GM19372 (cell line): ENCODE measurements around the gene TIMP2.
"Not testable (repeated sequence)": the region's sequence is repeated elsewhere in the genome, so short reads cannot be mapped to it uniquely, and the experiment has no call there.

Experiments used
- ATAC-seq: cut with Tn5 transposase; IDR thresholded peaks from one replicate; pipeline ENCODE4 v1.9.1; 2021; ENCODE audit warnings: mild to moderate bottlenecking, low read depth, moderate library complexity; ENCODE audit not compliant: unreplicated experiment

Gene TIMP2

DNA sequence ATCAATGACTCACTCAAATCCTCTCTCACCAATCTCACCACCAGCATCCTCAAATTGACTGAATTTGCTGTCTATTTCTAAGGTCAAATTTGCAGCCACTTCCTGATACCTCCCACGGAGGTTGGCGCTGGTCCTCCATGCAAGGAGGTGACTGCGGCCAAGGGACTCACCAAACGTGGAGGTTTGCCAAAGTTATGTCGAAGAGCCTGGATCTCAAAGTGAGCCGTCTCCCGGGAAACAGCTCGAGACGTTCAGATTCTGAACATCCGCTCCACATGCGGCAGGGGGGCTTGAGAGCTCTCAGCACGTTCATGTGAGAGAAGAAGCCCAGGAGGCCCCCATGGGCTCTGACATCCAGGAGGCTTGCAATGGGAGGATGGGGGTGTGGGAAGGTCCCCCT lies 31.9 kb upstream of the TIMP2 start:
- ATAC-seq, result no peak

DNA sequence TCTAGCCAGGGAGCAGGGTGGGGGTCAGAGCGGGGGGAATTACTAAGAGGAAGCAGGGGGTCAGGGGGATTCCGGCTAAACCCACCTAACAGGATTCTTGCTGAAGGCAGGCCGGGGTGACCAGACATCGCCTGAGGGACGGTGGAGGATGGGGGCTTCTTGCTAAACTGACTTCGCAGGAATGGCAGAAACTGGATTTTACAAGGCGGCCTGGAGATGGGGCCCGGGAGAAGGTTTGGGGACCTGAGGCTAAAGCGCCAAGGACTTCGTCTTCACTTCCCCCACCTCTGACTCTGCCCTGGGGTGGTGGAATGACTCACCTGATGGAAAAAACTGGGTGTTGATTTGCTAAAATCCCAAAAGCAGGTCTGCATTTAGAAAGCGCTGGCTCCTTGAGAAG lies 31.1 kb upstream of the TIMP2 start:
- no peak for ATAC-seq

DNA sequence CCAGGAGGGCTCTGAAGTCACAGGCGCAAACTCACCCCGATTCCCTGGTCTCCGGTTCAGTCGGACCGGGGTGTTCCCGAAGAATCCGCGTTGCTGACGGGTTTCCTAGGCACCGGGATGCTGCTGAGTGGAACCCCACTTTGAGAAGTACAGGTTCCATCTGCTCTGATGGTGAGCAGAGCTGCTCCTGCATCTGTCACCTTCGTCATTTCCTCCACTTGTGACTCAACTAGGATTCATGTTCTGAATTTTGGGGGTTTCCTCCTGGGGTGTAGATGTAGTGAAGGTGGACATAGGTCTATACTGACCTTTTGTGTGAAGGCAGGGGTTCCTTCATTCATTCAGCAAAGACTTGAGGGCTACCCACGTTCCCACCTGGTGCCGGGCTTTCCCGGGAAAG lies 29.5 kb upstream of the TIMP2 start:
- no peak for ATAC-seq

GRCh38 chr17:78953356-78954350 lies 28.5 kb upstream of the TIMP2 start:
- ATAC-seq, result no peak

GRCh38 chr17:78952706-78953105 lies 27.5 kb upstream of the TIMP2 start:
- ATAC-seq, result no peak

- ATAC-seq, result no peak
Observed at GRCh38 chr17:78951967-78952551, 26.9 kb upstream of the TIMP2 start.

DNA sequence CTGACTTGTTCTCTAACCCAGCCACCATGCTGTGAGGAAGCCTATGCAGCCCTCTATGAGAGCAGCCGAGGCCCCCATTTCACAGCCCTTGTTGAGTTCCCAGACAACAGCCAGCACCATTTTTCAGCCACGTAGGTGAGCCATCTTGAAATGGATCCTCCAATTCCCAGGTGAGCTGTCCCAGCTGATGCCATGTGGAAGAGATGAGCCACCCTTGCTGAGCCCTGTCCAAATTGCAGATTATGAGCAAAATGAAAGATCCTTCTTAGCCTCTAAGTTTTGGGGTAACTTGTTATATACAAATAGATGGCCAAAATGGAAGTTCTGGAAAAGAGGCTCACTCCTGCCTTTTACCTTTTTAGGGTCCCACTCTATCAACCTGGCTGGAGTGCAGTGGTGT lies 25.7 kb upstream of the TIMP2 start:
- ATAC-seq, result no peak

DNA sequence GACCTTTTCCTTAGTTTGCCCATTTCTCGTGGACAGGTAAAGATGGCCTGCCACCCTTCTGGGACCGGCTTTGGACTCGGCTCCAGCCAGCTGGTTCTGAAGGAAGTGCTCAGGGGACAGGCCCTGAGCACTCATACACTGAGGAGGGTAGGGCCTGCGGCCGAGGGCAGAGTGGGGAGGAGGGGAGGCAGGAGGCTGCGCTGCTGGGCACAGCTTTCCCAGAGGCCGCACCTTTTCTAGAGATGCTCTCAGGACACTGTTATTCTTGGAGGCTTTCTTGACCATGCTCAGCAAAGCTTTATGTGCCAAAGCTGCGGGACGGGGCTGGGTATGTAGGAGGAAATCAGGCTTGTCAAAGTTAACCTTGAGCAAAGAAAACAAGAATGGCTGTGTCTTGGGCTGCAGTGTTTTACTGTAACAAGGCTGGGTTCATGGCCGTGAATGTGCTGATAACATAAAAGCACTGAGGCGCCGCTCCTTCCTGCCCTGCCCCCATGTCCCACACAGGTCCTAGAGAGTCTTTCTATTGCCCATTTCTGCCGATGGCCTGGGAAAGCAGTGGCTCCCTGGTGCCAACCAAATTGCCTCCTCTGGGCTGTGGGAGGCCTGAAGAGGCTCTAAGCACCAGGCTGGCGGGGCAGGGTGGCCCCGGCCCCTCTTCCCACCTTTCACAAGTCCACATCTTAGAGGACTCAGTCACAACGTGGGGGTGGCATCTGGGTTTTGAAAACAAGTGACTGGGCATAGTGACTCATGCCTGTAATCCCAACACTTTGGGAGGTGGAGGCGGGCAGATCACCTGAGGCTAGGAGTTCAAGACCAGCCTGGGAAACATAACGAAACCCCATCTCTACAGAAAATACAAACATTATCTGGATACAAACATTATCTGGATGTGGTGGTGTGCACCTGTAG lies 22.3 kb upstream of the TIMP2 start:
- ATAC-seq, result no peak

GRCh38 chr17:78946631-78947030 lies 21.4 kb upstream of the TIMP2 start:
- ATAC-seq, result no peak

DNA sequence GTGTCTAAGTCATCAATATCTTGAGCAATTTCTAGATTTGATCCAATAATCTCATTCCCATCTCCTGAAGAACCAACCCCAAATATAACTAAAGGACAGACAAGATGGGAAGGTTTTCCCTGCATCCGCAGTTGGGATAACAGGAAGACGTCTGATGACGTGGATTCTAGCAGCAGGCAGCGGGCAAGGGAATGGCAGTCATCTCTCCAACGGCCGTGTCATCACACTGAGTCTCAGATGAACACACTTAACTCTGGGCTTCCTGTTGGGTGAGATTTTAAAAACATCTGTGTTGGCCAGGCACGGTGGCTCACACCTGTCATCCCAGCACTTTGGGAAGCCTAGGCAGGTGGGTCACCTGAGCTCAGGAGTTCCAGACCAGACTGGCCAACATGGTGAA lies 20.9 kb upstream of the TIMP2 start:
- no peak for ATAC-seq

- ATAC-seq, result not testable (repeated sequence)
Observed at GRCh38 chr17:78945455-78945854, 20.3 kb upstream of the TIMP2 start.

- ATAC-seq, result no peak
Observed at GRCh38 chr17:78944956-78945355, 19.8 kb upstream of the TIMP2 start.

GRCh38 chr17:78944026-78944425 lies 18.8 kb upstream of the TIMP2 start:
- no peak for ATAC-seq

- ATAC-seq, result no peak
Observed at GRCh38 chr17:78940708-78941107, 15.5 kb upstream of the TIMP2 start.

DNA sequence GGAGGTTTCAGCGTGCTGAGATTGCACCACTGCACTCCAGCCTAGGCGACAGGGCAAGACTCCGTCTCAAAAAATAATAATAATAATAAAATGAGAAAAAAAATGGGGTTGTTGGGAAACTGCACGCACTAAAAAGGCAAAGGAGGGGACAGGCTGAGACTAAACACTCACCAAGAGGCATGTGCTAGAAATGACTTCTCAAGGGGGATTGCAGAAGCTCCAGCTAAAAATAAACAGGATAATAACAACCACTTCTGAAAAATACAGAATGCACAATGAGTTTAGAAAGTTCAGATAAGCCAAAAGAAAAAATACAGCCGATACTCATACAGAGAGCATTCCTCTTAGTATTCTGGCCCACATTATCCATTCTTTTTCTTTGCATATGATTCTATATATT lies 15.1 kb upstream of the TIMP2 start:
- ATAC-seq, result no peak

DNA sequence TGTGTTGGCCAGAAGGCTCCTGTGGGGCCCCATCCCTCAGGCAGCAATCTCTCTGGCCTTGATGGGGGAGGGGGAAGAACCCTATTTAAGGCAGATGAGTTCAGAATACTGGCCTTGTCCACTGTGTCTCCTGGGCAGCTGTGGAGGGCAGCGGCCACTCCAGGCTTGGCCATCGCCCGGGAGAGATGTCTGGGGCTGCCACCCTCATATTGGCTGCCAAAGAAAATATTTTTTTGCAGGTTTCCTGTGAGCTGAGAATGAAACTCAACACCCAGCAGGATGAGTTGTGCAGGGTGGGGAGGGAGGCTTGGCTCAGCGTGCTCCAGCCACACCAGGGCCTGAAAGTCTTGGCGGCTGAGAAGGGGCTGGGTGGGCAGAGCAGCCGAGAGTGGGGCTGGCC lies 14.4 kb upstream of the TIMP2 start:
- ATAC-seq, result no peak

DNA sequence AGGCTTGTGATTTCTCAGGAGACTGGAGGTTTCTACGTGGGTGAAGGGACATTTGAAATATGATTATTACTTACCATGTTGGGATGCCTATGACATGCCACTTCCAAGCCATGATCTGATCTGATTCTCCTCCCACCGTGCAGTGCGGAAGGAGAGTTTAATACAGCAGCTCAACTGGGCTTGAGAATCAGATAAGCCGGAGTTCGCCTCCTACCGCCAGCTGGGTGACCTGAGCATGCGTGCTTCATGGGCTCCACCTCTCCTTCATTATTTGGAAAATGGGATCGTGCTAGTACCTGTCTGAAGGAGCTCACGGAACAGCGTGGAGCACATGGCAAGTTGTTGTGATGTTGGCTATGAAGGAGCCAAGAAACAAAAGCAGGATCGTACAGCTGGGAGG lies 12.4 kb upstream of the TIMP2 start:
- no peak for ATAC-seq

GRCh38 chr17:78935419-78936323 lies 10.5 kb upstream of the TIMP2 start:
- ATAC-seq, result no peak

GRCh38 chr17:78934681-78935418 lies 9.7 kb upstream of the TIMP2 start:
- no peak for ATAC-seq
